HEK293T (cell line): ENCODE measurements around the gene EMSY.

Experiments
- ARNT ChIP-seq: fragments of 450-650 bp; IDR thresholded peaks from 2 replicates; pipeline ENCODE4 v1.6.1; 2017; ENCODE audit warnings: mild to moderate bottlenecking
- BHLHE40 ChIP-seq: fragments of 450-650 bp; IDR thresholded peaks from 2 replicates; pipeline ENCODE4 v1.6.1; 2016; ENCODE audit warnings: mild to moderate bottlenecking, moderate library complexity, borderline replicate concordance
- ELF4 ChIP-seq: fragments of 450-650 bp; IDR thresholded peaks from 2 replicates; pipeline ENCODE4 v1.6.1; 2017; ENCODE audit warnings: antibody characterized with exemption
- FOXA1 ChIP-seq: fragments of 450-650 bp; IDR thresholded peaks from 2 replicates; pipeline ENCODE4 v1.6.1; 2016; ENCODE audit warnings: mild to moderate bottlenecking
- FOXK2 ChIP-seq: fragments of 450-650 bp; IDR thresholded peaks from 2 replicates; pipeline ENCODE4 v1.6.1; 2016; ENCODE audit warnings: mild to moderate bottlenecking
- FOXM1 ChIP-seq: fragments of 450-650 bp; IDR thresholded peaks from 2 replicates; pipeline ENCODE4 v1.6.1; 2017; ENCODE audit warnings: mild to moderate bottlenecking, borderline replicate concordance
- HDGF ChIP-seq: fragments of 450-650 bp; IDR thresholded peaks from 2 replicates; pipeline ENCODE4 v1.6.1; 2017; ENCODE audit warnings: antibody characterized with exemption, borderline replicate concordance
- NFRKB ChIP-seq: fragments of 450-650 bp; IDR thresholded peaks from 2 replicates; pipeline ENCODE4 v1.6.1; 2016; ENCODE audit warnings: mild to moderate bottlenecking, moderate library complexity
- PKNOX1 ChIP-seq: fragments of 450-650 bp; IDR thresholded peaks from 2 replicates; pipeline ENCODE4 v1.6.1; 2016
- SUZ12 ChIP-seq: fragments of 450-650 bp; IDR thresholded peaks from 2 replicates; pipeline ENCODE4 v1.6.1; 2016; ENCODE audit warnings: mild to moderate bottlenecking
- ZNF384 ChIP-seq: fragments of 450-650 bp; IDR thresholded peaks from 2 replicates; pipeline ENCODE4 v1.6.1; 2016

- TF ChIP-seq SUZ12 (no peak), ARNT (no peak), ELF4 (no peak), NFRKB (no peak), FOXA1 (no peak), BHLHE40 (no peak), PKNOX1 (no peak), FOXK2 (no peak), FOXM1 (no peak), ZNF384 (no peak), HDGF (no peak)
Measured at GRCh38 chr11:76588455-76589325, 143.9 kb downstream of the EMSY start.
